A204.1 (cell line): Measurements from ENCODE around the gene ANXA8.

Experiments used
- FAIRE-seq: peaks from 2 replicates; lab custom pipeline; 2012; peaks lifted over from hg19 to GRCh38; lab: Jason Lieb, UNC

The ANXA8 gene

GRCh38 chr10:47447209-47447608, 36.7 kb downstream of the ANXA8 start:
- no peak for FAIRE-seq

GRCh38 chr10:47445720-47446119, 38.2 kb downstream of the ANXA8 start:
- FAIRE-seq: no peak

- no peak for FAIRE-seq
These were observed 39.9 kb downstream of the ANXA8 start for GRCh38 chr10:47444047-47444446.

GRCh38 chr10:47443145-47443544, 40.8 kb downstream of the ANXA8 start:
- FAIRE-seq: no peak

- no peak for FAIRE-seq
These were observed 41.6 kb downstream of the ANXA8 start for GRCh38 chr10:47442351-47442750.

GRCh38 chr10:47441938-47442337, 42.0 kb downstream of the ANXA8 start:
- no peak for FAIRE-seq

GRCh38 chr10:47440207-47440606, 43.7 kb downstream of the ANXA8 start:
- no peak for FAIRE-seq

- no peak for FAIRE-seq
These were observed 44.9 kb downstream of the ANXA8 start for GRCh38 chr10:47438857-47439474.

- no peak for FAIRE-seq
These were observed 48.8 kb downstream of the ANXA8 start for GRCh38 chr10:47435081-47435480.

- FAIRE-seq: no peak
These were observed 58.0 kb downstream of the ANXA8 start for GRCh38 chr10:47425813-47426419.

- FAIRE-seq: no peak
These were observed 59.7 kb downstream of the ANXA8 start for GRCh38 chr10:47424231-47424630.

- FAIRE-seq: no peak
These were observed 60.4 kb downstream of the ANXA8 start for GRCh38 chr10:47423476-47423875.

GRCh38 chr10:47421057-47421952, 62.6 kb downstream of the ANXA8 start:
- FAIRE-seq: no peak

- no peak for FAIRE-seq
These were observed 63.4 kb downstream of the ANXA8 start for GRCh38 chr10:47420305-47421056.

GRCh38 chr10:47419421-47419820, 64.5 kb downstream of the ANXA8 start:
- FAIRE-seq: no peak

- no peak for FAIRE-seq
These were observed 64.9 kb downstream of the ANXA8 start for GRCh38 chr10:47418966-47419365.

GRCh38 chr10:47418321-47418720, 65.6 kb downstream of the ANXA8 start:
- no peak for FAIRE-seq
